Stimulated activated CD8-positive, alpha-beta memory T cell treated with anti-CD3 and anti-CD28 coated beads, Interleukin-7, amount 100 ng/mL, for 1 hour (primary cell): ENCODE results near the gene DCBLD2.

ENCODE experiments used
- DNase-seq, 2 donors: peaks; one replicate each; pipeline ENCODE4 v3.0.0-alpha.2; 2020; ENCODE audit warnings: low read depth in 2 of 2

The DCBLD2 gene

DNA sequence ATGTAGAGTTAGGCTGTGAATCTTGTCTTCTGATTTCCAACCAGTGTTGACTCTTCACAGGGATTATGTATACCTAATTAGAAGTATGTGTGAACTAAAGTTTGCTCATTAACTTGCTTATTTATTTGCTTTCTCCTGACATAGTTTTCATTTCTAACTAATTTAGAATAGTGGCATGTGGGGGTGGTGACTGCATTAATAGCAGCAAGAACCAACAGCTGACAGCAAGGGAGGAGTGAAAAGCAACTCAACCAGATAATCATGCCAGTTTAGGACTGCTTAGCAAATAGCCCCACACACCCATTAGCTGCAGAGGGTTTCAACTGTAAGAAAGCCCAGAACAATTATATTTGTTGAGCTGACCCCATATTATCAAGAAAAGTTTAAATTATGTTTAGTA lies 134.6 kb downstream of the DCBLD2 start:
- no peak for DNase-seq

DNA sequence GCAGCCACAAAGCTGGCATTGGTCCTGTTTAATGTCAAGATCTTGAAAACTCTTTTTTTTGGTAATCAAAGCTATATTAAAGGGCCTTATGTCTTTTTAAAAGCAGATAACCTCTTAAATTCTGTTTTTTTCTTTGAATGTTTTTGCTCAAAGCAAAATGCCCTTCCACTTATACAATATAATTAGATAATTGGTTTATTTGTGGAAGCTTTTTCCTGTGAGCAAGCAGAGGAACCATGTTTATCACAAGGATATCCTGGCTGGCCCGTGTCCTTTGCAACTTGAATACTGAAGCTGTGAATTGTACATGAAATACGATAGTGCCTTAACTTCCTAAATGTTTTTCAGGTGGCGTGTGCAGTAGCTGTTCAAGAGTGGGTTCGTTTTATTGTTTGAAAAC lies 135.8 kb downstream of the DCBLD2 start:
- DNase-seq: no peak

DNA sequence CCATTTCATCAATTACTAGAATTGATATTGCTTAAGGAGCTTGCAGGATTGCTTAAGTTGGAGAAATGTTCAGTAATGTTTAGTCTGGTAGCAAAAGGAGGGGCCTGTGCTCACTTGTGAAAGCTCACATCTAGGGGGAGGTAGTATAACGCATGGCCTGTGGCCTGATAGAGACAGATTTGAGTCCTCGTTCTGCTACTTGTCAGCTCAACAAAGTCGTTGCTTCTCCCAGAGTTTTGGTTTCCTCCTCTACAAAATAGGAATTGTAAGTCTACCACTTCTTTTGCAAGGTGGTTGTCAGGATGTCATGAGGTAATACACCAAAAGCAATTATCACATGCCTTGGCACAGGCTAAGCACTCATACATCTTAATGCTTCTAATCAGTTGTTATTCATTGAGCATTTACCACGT lies 137.0 kb downstream of the DCBLD2 start:
- no peak for DNase-seq

DNA sequence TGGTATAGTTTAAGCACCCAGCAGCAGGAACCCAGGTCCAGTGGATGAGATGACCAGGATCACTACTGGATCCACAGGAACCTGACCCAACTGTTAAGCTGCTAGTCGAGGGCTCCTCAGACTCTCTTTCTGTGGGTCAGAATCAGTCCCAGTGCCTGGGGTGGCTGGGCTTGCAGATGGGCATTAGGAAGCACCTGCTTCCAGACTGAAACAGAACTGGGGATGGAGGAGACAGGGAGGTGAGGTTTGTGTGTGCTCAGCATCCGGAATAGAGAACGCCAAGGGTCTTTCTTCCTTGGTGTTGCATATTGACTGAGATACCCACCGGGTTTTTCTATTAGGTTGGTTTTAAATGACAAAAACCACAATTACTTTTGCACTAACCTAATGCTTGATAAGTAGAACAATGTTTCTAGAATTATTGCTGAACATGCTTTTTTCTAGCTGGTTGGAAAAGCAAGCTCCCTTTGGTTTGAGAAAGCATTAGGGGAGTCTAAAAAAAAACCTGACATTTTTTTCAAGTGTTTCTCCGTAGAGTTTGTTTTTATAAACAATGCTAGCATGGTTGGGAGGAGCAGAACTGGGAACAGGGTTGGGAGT lies 137.6 kb downstream of the DCBLD2 start:
- DNase-seq: no peak

DNA sequence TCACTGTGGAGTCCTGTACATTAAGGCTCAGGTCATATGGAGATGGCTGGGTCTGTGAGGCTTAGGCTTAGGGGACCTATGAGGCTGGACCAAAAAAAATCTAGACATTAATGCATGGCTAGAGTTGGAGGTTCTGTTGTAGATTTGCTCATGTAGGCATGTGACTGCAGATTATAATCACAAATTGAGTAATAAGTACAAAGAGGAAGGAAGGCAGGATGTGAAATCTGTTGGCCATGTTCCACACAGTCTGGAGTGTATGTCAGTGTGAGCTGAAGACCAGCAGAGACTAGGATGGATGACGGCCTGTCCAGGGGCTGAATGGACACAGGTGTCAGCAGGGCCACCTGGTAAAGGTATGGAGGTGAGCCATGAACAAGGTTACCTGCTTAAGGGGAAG lies 138.4 kb downstream of the DCBLD2 start, which contains the start of gene ST3GAL6:
Gene ST3GAL6, plus strand, starts transcription at position 265 of the 400 bp plus-strand sequence. CDS start 5,101 bp downstream, outside the sequence.
- DNase-seq: no peak

DNA sequence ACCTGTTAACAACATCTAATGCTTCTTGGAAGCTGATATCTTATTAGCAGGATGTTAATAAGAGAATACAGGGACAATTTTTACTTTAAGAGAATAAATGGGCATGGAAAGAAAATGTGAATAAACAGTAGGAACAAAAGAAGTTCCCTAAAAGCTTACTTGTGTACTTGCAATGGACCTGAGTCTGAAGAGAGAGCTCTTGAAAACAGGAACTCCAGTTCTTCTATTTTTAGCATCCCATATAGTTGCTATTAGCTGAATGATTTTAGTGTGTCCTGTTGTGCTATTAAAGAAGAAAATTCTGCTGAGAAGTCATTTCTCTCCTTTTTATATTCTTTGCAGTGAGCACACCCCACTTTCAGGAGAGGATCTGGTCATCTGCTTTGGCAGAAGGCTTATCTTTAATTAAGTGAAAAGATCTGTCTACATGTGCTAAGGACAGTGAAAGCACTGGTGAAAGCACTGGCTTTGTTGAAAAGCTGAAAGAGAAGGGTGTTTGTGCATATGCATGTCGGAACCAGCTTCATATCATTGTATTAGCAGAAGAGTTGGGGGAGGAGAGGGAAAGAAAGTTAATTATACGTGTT lies 139.8 kb downstream of the DCBLD2 start:
- DNase-seq: no peak

DNA sequence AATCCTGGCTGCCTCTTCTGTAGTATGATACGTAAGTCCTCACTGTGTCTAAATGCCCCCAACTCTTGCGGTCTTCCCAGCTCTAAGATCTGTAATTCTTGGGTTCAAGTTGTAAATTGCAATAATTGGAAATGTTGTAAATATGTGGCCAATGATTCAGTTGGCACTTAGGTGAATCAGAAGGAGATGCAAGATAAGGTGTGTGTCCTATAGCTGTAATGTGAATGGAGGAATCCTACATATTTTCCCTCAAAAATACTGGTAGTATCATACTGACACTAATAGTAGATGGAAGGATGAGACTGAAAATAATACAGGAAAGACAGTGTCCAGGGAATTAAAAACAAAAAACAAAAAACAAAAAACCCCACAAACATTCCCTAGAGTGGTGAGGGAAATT lies 141.9 kb downstream of the DCBLD2 start:
- DNase-seq: no peak

DNA sequence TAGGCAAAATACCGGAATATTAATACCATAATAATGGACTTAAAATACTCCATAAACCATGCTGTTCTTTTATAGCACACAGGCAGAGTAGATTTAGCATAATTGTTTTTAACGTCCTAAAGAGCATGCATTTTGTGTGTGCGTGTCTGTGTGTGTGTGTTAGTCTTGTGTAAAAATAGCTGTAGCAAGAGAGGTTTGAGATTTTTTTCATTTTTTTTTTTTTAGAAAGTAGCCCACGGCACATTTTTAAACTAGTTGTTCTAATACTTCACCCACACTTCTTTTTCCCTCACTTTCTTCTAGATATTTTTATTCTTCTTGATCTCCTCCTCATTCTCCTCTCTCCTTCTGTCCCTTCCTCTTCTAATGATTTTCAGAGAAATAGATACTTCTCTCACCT lies 145.9 kb downstream of the DCBLD2 start:
- no peak for DNase-seq

DNA sequence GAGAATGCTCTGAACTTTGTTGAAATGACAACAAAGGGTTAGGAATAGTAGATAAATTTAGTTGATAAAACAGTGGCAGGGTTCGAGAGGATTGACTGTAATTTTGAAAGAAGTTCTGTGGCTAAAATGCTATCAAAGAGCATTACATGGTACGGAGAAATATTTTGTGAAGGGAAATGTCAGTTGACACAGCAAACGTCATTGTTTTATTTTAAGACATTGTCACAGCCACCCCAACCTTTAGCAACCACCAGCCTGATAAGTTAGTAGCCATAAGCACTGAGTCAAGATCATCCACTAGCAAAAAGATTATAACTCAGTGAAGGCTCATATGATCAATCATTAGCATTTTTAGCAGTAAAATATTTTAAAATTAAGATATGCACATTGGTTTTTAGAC lies 147.0 kb downstream of the DCBLD2 start:
- no peak for DNase-seq

DNA sequence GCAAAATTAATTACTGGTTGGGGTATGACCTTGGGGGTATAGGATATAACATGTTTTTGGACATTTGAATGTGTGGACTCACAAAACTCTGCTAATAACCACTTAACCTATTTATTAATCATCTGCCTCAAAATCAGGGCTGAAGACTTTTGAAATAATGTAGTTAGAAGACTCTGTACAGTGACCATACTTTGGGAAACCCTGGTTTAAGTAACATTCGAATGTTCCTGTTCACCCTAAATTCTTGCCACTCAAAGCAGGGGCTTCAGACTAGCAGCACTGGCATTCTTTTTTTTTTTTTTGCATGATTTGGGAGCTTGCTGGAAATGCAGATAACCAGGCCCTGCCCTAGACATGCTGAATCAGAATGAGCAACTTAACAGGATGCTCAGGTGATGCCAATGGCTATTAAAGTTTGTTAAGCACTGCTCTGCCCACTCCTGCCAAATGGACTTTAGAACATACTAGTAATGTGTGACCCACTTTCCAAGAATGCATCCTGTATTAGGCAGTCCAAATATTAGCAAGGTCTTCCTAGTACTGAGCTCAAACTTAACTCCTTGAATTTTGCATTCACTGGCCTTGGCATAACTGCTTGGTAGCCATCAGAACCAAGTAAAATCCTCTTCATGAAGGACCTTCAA lies 151.1 kb downstream of the DCBLD2 start:
- DNase-seq: no peak

DNA sequence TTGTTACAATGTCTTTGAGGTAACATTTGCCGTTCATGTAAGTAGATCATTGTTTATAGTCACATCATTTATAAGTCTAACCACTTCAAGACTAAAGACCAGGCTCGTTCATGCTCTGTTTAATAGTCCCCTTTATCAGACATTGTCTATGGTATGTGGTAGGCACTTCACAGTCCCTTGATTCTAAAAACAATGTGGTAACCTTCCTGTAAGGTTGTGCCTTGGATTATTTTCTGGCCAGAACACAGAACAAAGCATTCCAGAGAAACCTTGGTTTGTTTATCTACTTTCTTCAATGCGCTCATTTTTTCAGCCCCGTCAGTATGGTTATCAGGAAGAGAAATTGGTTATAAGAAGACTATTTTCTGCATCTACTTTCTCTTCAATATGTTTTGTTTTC lies 154.6 kb downstream of the DCBLD2 start:
- no peak for DNase-seq

DNA sequence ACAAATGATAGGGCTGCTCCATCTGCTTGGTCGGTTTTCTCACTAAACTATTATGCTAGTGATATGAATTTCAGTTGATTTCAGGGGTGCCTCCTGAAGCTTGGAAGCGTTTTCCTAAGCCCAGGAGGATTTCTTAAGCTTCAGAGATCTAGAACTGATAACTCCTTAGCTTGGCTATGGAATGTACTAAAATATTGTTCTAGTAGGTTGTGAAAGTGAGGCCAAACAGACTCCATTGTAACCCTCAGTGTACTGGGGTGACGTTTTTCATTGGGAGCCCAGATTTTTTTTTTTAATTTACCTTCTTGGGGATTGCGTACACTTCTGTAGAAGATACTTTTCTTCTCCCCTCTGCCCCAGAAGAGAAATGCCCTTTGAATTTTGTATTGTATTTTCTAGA lies 155.4 kb downstream of the DCBLD2 start:
- no peak for DNase-seq
